ENCODE measurements around the gene NUDT16.

DNA sequence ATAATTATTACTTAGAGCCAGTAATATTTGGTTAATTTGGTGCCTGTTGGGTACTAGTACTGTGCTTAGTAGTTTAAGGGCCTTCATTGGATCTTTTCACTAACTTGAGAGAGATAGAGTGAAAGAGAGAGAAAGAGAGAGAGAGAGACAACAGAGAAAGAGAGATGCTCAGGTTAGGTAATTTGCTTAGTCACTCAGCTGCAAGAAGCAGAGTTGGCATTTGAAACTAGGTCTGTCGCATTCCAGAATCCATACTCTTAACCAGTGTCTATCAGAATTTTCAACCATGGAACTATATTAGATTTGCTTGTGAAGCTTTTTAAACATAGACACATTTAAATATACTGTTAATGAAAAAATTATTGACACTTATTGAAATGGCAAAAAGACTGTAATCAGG, 31.1 kb upstream of the NUDT16 start:
- TF ChIP-seq, protein P1, sequence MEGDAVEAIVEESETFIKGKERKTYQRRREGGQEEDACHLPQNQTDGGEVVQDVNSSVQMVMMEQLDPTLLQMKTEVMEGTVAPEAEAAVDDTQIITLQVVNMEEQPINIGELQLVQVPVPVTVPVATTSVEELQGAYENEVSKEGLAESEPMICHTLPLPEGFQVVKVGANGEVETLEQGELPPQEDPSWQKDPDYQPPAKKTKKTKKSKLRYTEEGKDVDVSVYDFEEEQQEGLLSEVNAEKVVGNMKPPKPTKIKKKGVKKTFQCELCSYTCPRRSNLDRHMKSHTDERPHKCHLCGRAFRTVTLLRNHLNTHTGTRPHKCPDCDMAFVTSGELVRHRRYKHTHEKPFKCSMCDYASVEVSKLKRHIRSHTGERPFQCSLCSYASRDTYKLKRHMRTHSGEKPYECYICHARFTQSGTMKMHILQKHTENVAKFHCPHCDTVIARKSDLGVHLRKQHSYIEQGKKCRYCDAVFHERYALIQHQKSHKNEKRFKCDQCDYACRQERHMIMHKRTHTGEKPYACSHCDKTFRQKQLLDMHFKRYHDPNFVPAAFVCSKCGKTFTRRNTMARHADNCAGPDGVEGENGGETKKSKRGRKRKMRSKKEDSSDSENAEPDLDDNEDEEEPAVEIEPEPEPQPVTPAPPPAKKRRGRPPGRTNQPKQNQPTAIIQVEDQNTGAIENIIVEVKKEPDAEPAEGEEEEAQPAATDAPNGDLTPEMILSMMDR (IDR thresholded peaks at IDR 0.05 in 4 of 5, conservative IDR thresholded peaks at IDR 0.05 in 1 of 5): no peak
- no peak for TF ChIP-seq POLR2A (IDR thresholded peaks at IDR 0.05)
